GM10266 (cell line): Measurements from ENCODE around the gene TFAM.

Experiments
- DNase-seq: peaks from one replicate; pipeline ENCODE4 v3.0.0; 2012; ENCODE audit errors: extremely low spot score
- TF ChIP-seq, protein P1 (sequence below): IDR thresholded peaks from 2 replicates; pipeline ENCODE4 v1.5.1; 2012; ENCODE audit warnings: mild to moderate bottlenecking, low read depth; ENCODE audit not compliant: control insufficient read depth, insufficient read depth; ENCODE audit errors: missing control alignments

TFAM gene

GRCh38 chr10:58444321-58444720 is 59.1 kb downstream of the TFAM start:
- TF ChIP-seq, protein P1, sequence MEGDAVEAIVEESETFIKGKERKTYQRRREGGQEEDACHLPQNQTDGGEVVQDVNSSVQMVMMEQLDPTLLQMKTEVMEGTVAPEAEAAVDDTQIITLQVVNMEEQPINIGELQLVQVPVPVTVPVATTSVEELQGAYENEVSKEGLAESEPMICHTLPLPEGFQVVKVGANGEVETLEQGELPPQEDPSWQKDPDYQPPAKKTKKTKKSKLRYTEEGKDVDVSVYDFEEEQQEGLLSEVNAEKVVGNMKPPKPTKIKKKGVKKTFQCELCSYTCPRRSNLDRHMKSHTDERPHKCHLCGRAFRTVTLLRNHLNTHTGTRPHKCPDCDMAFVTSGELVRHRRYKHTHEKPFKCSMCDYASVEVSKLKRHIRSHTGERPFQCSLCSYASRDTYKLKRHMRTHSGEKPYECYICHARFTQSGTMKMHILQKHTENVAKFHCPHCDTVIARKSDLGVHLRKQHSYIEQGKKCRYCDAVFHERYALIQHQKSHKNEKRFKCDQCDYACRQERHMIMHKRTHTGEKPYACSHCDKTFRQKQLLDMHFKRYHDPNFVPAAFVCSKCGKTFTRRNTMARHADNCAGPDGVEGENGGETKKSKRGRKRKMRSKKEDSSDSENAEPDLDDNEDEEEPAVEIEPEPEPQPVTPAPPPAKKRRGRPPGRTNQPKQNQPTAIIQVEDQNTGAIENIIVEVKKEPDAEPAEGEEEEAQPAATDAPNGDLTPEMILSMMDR = no peak
- DNase-seq = no peak

- no peak for DNase-seq
- TF ChIP-seq, protein P1 = no peak
Measured at GRCh38 chr10:58444876-58445275, 59.7 kb downstream of the TFAM start.

GRCh38 chr10:58448121-58448935 is 63.1 kb downstream of the TFAM start:
- DNase-seq = no peak
- TF ChIP-seq, protein P1 = no peak
